ENCODE data around the gene ARID5A. TPM values are rescaled to one million over a fixed set of nuclear protein-coding genes. Genes with fewer than 3 reads are reported as not detected.

ARID5A gene
- polyA plus RNA-seq, 1 donor, result 7.5 TPM

Other genes with a start within 250 kb of the ARID5A start
- gene SNRNP200, start 231.2 kb upstream of the ARID5A start, polyA plus RNA-seq, result 158 TPM
- gene ITPRIPL1, start 211.4 kb upstream of the ARID5A start, polyA plus RNA-seq, result 1.9 TPM
- gene NCAPH, start 201.0 kb upstream of the ARID5A start, polyA plus RNA-seq, result 8.6 TPM
- gene NEURL3, start 31.4 kb upstream of the ARID5A start, polyA plus RNA-seq, result 0.81 TPM
- 41.6 TPM for gene KANSL3, start 101.6 kb downstream of the ARID5A start, polyA plus RNA-seq
- 1.2 TPM for gene FER1L5, start 106.0 kb downstream of the ARID5A start, polyA plus RNA-seq
- gene LMAN2L, start 203.3 kb downstream of the ARID5A start, polyA plus RNA-seq, result 30.0 TPM
- gene CNNM4, start 224.2 kb downstream of the ARID5A start, polyA plus RNA-seq, result 17.9 TPM

Data from large intestine (tissue), 1 donor.